ENCODE results near the gene ITGA7.

Gene ITGA7

GRCh38 chr12:55725556-55725955 is 17.9 kb upstream of the ITGA7 start:
- Histone ChIP-seq H3K4me3 (ENCODE audit: severe bottlenecking) (no peak overlapping the region), H3K27me3 (ENCODE audit: insufficient read depth, poor library complexity, severe bottlenecking) (no peaks in the 10 kb centered on the region), H3K36me3 (ENCODE audit: low read depth) (peaks cover 39% of the 10 kb centered on the region), H3K9me3 (ENCODE audit: severe bottlenecking) (no peaks in the 10 kb centered on the region), H3K27ac (ENCODE audit: poor library complexity, severe bottlenecking) (peak overlapping the region; percentile 95), H3K4me1 (ENCODE audit: insufficient read depth, poor library complexity, severe bottlenecking) (peaks cover 10% of the 10 kb centered on the region)
- no peak for ATAC-seq (ENCODE audit: low read depth)
- no peak for TF ChIP-seq CTCF (IDR thresholded peaks at IDR 0.05; ENCODE audit: poor library complexity, severe bottlenecking)
- DNase-seq (ENCODE audit: low spot score) = no peak

- peak; percentile 27 for TF ChIP-seq CTCF (IDR thresholded peaks at IDR 0.05; ENCODE audit: poor library complexity, severe bottlenecking)
- peaks cover 10% of the 10 kb centered on the region for H3K4me1 ChIP-seq (ENCODE audit: insufficient read depth, poor library complexity, severe bottlenecking)
- DNase-seq (ENCODE audit: low spot score) (no peak), ATAC-seq (ENCODE audit: low read depth) (no peak)
- H3K27me3 ChIP-seq (ENCODE audit: insufficient read depth, poor library complexity, severe bottlenecking) = no peaks in the 10 kb centered on the region
- no peaks in the 10 kb centered on the region for H3K9me3 ChIP-seq (ENCODE audit: severe bottlenecking)
- H3K27ac ChIP-seq (ENCODE audit: poor library complexity, severe bottlenecking) = no peak overlapping the region
- H3K4me3 ChIP-seq (ENCODE audit: severe bottlenecking) = no peak overlapping the region
- peaks cover 39% of the 10 kb centered on the region for H3K36me3 ChIP-seq (ENCODE audit: low read depth)
These were observed 17.2 kb upstream of the ITGA7 start for GRCh38 chr12:55724940-55725309.

GRCh38 chr12:55724226-55724939 is 16.7 kb upstream of the ITGA7 start:
- H3K27ac ChIP-seq (ENCODE audit: poor library complexity, severe bottlenecking) = no peak overlapping the region
- H3K4me3 ChIP-seq (ENCODE audit: severe bottlenecking) = no peak overlapping the region
- peak; percentile 55 for TF ChIP-seq CTCF (IDR thresholded peaks at IDR 0.05; ENCODE audit: poor library complexity, severe bottlenecking)
- peaks cover 10% of the 10 kb centered on the region for H3K4me1 ChIP-seq (ENCODE audit: insufficient read depth, poor library complexity, severe bottlenecking)
- peaks cover 39% of the 10 kb centered on the region for H3K36me3 ChIP-seq (ENCODE audit: low read depth)
- DNase-seq (ENCODE audit: low spot score) (no peak), ATAC-seq (ENCODE audit: low read depth) (no peak)
- no peaks in the 10 kb centered on the region for H3K9me3 ChIP-seq (ENCODE audit: severe bottlenecking)
- H3K27me3 ChIP-seq (ENCODE audit: insufficient read depth, poor library complexity, severe bottlenecking) = no peaks in the 10 kb centered on the region

- DNase-seq (ENCODE audit: low spot score) (no peak), ATAC-seq (ENCODE audit: low read depth) (no peak)
- Histone ChIP-seq H3K4me1 (ENCODE audit: insufficient read depth, poor library complexity, severe bottlenecking) (peaks cover 10% of the 10 kb centered on the region), H3K27ac (ENCODE audit: poor library complexity, severe bottlenecking) (no peak overlapping the region), H3K27me3 (ENCODE audit: insufficient read depth, poor library complexity, severe bottlenecking) (no peaks in the 10 kb centered on the region), H3K9me3 (ENCODE audit: severe bottlenecking) (no peaks in the 10 kb centered on the region), H3K36me3 (ENCODE audit: low read depth) (peaks cover 39% of the 10 kb centered on the region), H3K4me3 (ENCODE audit: severe bottlenecking) (no peak overlapping the region)
- no peak for TF ChIP-seq CTCF (IDR thresholded peaks at IDR 0.05; ENCODE audit: poor library complexity, severe bottlenecking)
These were observed 16.0 kb upstream of the ITGA7 start for GRCh38 chr12:55723516-55724225.

- Histone ChIP-seq H3K27ac (ENCODE audit: poor library complexity, severe bottlenecking) (no peak overlapping the region), H3K4me1 (ENCODE audit: insufficient read depth, poor library complexity, severe bottlenecking) (peaks cover 12% of the 10 kb centered on the region), H3K4me3 (ENCODE audit: severe bottlenecking) (no peak overlapping the region), H3K27me3 (ENCODE audit: insufficient read depth, poor library complexity, severe bottlenecking) (no peaks in the 10 kb centered on the region), H3K36me3 (ENCODE audit: low read depth) (peaks cover 39% of the 10 kb centered on the region), H3K9me3 (ENCODE audit: severe bottlenecking) (no peaks in the 10 kb centered on the region)
- TF ChIP-seq CTCF (IDR thresholded peaks at IDR 0.05; ENCODE audit: poor library complexity, severe bottlenecking) = no peak
- ATAC-seq (ENCODE audit: low read depth) (no peak), DNase-seq (ENCODE audit: low spot score) (no peak)
These were observed 15.2 kb upstream of the ITGA7 start for GRCh38 chr12:55722948-55723347.
